T follicular helper cell (primary cell): ENCODE measurements around the gene CLVS2.

Source experiments
- DNase-seq: peaks from one replicate; pipeline ENCODE4 v3.0.0-alpha.2; 2020; ENCODE audit warnings: low read depth

CLVS2 gene

DNA sequence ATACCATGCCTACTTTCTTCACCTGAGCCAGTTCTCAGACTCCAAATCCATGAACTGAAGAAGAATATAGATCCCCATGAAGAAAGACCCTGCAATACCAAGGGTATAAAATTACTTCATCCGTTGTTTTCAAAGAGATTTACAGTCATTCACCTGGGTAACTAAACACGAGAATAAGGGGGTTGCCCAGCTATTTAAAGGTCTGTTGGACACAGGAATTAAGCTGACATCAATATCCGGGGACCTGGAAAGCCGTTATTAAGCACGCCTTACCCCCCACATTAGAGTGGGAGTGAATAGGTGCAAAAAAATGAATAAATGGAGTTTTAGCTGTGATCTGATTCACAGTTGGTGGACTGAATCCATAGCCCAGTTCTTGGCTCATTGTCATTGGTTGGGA is 28.9 kb downstream of the CLVS2 start:
- DNase-seq = no peak

DNA sequence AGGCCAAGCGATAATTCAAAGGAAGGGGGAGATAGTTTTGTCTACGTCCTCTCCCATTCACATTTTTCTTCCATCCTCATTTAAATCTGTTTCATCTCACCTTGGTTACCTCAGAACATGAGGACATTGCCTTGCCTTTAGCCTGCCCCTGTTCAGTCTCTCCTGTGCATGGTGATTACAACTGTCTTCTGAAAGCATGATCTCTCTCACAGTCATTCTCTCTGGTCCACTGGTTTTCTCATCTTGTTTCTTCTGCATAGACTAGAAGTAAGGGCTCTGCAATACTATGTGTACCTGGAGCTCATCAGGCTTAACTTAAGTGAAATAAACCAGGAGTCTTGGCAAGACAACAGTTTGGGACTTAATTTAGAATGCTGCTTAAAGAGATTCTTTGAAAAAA is 31.4 kb downstream of the CLVS2 start:
- DNase-seq = no peak

DNA sequence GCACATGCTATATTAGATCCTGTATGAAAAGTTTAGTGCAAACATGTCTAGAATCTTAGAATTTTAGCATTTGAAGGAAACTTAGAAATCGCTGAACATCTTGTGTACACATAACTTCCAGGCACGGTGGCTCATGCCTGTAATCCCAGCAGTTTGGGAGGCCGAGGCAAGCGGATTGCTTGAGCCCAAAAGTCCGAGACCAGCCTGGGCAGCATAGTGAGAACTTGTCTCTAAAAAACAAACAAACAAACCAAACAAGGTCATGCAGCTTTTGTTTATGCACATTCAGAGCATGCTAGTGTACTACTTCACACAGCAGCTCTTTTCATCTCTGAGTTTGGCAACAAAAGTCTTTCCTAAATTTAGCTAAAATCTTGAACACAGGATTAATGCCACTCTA is 32.2 kb downstream of the CLVS2 start:
- DNase-seq = no peak

DNA sequence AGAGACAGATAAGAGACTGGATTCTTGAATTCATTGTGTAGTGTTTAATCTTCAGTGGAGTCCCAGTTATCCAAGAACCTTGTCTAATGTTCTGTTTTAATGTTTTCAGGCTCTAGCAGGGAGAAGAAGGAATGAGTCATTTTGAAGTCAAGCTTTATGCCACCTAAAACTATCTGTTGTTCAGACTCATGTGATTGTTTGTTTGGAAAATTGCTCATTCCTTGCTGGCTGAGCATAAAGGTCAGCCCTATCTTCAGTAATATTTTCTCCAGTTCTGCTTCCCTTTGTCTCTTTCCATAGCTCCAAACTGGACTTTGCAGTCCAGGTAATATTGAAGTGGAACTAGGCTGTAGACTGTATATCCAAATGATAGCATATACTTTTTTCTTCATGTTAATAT is 34.2 kb downstream of the CLVS2 start:
- no peak for DNase-seq

DNA sequence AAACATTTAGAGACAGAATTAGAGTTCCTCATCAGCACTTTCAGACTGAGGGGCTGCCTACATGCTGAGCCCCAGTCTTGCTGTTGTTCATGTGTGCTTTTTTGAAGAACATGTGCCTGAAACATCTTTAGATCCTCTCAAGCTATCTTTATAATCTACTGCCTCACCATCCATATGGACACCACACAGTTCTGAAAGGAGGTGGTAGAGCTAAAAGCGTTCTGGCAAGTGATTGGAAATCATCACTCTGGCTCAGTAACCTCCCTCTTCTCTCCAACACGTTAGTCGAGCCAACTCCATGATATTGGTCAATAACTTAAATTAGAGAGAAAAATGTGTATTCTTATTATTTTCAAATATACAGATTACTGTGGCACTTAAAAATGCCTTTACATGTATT is 40.6 kb downstream of the CLVS2 start:
- no peak for DNase-seq

DNA sequence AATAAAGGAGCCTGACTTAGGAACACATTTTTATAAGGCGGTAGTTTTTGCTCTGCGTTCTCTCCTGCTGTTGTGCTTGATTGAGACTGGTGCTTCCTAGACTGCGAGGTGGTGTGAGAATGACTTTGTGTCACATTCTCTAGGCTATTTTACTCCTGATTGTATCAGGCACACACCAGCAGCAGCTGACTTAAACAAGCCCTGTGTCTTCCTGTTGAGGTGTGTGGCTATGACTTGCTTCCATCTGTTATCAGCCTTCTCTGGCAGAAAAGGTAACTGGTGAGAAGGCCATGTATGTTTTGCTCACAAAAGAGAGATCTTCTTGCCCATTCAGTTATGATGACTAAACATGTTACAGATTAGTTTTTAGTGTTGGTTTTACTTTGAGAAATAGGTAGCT is 43.4 kb downstream of the CLVS2 start:
- DNase-seq = no peak

DNA sequence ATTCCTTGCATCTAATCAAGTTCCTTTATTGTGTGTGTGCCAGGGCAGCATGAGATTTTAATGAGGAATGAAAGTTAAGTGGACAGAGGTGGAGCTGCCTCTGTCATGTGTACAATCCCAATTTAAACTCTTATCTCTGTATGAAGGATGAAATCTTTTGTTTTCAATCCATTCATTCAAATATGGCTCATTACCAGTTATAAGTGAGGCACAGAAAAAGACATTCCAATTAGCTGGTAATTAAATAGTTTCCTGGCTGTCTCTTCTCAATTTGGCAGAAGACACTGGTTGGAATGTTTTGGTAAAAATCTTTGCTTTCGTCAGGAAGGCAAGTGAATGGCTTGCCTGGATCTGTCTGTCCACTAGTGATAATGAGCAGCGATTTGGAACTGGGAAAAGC is 46.4 kb downstream of the CLVS2 start:
- no peak for DNase-seq

DNA sequence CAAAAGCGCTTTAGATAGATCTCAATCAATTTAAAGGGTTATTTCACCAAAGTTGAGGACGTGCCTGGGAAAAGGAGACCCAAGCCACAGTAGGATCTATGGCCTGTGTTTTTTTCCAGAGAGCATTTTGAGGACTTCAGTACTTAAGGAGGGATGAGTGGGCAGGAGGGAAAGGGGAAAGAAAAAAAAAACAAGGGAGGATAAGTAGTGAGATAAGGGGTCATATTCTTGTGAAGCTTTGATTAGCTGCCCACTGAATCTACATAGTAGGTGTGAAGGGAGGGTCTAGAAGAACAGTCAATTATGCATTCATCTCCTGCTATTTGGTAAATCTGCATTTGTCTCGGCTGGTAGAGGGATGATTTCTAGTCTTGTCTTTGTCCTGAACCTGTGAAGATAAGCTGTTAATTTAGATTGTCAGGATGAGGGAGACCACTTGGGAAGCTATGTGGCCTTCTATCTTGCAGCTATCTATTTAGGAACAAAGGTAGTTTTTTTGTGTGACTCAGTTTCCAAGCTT is 48.4 kb downstream of the CLVS2 start:
- DNase-seq = no peak

DNA sequence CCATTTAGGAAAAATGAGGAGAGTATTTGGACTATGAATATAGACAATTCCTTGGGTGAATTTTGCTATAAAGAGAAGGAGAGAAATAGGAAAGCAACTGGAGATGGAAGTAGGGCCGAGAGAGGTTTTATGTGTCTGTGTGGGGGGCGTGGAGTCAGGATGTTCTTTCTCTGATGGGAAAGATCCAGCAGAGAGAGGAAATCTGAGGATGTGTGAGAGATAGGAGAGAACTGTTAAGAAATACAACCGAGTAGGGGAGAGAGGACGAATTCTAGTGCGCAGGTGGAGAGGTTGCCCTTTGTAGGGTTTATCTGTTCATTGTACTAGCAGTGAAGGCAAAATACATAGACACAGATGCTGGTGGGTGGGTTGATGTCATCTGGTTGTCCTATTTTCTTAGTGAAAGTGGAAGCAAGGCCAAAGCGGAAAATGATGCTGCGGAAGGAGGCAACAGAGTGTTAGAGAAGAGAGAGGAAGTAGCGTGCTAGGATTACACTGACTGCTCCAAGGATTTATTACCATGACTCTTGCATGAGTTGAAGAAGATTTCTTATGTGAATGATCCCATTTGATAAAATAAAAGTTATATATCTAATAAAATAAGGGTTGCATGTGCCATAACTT is 57.7 kb downstream of the CLVS2 start:
- DNase-seq = no peak

DNA sequence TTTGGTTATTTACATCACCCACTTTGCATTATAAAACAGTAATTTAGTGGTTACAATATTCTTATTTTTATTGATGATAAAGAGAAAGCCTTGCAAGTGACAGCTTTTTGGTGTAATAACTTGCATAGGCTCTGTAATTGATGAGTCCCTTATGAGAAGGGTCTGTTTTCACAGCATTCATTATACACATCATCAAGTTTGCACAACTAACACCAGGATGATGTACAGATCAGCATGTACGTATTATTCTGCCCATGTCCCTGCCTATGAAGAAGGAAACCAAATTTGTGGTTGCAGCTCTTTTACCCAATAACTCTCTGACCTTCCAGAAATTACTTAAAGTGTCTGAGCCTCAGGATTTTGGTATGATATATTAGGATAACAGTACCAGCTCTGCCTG is 59.2 kb downstream of the CLVS2 start:
- no peak for DNase-seq

DNA sequence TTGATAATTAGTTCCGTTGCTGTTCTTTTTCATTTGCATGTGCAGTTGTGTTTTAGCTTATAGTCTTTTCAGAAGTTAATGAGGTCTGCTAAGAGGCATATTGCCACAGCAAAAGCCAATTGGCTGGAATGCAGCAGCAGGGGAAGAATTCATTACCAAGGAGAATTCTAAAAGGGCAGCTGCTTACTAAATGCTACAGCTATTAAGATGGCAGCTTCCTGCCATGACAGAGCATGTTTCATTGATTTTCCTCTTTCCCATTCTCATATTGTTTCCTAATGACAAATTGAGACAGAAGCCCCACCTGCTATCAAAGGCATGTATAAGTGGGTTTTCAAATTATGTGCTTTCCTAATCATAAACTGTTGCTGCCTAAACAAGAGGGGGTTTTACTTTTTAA is 66.6 kb downstream of the CLVS2 start:
- DNase-seq = no peak

DNA sequence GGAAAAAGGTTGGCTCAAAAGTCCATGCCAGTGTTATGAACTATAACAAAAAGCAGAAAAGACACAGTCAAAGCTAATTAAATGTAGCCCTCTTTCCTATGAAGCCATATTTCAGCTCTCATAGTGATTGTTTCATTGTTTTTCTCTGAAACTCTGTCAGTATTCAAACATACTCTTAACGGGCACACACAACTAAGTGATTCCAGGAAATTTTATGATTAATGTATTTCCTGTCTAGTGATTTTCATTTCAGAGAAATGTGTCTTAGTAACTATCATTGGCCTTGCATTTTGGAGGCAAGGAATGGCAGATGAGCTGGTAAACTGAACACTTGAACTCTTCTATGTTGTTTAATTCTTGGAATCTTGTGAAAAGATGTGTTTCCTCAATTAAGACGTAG is 68.0 kb downstream of the CLVS2 start:
- DNase-seq = no peak

DNA sequence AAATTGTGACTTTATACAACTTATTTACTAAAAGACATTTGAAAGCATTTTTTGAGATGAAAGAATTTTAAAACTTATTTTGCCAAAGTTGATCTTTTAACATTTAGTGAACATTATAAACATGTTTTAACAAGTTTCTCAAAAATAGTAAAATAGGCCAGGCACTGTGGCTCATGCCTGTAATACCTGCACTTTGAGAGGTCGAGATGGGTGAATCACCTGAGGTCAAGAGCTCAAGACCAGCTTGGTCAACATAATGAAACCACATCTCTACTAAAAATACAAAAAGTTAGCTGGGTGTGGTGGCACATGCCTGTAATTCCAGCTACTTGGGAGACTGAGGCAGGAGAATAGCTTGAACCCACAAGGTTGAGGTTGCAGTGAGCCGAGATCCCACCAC is 78.6 kb downstream of the CLVS2 start:
- no peak for DNase-seq

DNA sequence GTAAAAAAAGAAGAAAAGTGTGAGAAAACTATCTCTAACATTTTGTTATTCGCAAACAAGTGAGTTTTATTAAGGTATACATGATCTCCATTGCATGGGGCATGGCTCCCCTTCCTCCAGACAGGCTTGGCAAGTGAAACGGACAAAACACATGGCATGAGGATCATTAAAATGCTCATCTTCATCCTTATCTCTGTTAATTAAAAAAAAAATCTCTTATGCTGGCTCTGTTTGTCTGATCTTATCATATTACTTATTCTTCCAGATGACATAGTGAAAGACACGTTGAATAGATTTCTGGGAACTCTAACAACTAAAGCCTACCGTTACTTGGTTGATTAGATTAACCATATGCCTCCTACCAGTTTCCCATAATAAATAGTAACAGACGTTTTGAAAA is 89.4 kb downstream of the CLVS2 start:
- no peak for DNase-seq

DNA sequence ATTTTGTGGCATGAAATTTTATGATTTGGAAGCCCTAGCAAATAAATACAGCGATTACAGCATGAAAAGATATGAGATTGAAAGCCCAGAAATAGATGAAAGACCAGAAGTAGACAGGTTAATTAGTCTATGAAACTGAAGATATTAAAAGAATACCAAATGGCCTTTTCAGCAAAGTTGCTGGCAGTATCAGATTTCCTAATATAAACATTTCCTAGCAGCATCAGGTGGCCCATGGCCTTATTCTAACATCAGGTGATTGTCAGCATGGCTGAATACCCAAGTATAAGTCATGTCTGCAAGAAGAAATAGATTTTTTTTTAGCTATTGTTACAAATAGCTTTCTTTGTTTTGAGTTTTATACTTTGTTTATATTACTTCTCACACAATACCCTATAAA is 93.2 kb downstream of the CLVS2 start:
- no peak for DNase-seq

DNA sequence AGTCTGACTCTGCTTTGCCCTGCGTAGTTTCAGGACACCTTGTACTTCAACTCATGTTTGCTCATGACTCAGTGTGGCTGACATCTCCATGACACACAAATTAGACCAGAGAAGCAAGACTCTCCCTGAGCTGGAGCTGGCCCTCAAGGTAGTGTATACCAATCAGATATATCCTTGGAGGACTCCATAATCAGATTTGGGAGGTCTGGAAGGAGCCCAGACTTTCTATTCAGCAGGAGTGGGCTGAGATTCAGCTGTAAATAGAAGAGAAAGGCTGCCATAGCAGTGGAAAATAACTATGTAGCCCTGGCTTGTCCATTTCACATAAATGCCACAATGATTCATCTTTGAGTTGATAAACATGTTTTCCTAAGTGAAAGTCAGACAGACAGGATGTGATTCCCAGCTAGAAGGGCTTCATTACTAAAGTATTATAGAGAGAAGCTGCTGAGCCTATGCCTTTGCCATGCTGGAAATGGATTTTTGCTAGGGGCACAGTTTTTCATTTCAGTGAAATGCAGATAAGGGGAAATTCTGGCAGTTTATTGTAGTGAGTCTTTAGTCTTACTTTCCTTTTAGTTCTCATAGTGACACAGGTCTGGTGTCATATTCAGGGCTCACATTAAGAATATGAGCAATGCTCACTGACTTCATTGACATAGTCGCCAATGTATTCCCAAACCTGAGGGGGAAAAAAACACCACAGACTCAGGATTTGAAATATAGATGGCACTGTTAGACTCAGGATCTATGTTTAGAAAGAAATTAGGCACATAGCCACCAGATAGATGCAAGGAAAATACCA is 95.3 kb downstream of the CLVS2 start:
- DNase-seq = no peak

DNA sequence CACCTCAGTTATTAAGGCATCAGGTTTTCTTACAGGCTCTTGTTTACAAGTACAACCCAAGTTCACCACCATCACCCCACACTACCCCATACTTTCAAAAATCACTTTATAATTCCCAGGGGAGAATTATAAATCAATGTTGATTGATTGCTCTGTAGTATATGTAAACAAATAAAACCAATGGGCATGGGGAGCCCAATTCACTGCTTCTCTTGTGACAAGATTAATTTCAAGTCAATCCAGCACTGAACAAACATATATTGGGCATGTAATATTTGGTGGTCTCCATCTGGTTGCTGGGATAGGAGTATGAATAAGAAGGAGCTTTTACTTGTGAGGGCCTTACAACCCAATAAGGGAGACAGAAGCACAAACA is 95.8 kb downstream of the CLVS2 start:
- no peak for DNase-seq

DNA sequence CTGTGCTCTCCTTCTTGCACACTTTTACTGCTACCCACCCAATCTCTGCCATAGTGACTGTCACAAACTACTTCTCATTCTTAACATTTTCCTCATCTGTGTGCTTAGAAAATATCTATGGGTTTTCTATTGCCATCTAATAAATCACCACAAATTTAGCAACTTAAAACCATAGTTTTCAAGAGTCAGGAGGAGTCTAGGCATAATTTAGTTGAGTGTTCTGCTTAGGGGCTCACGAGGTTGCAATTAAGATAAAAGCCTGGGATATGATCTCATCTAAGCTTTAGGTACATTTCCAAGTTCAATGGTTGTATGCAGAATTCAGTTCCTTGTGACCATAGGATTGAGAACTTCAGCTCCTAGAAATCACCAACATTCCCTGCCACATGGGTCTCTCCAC is 98.8 kb downstream of the CLVS2 start:
- no peak for DNase-seq

DNA sequence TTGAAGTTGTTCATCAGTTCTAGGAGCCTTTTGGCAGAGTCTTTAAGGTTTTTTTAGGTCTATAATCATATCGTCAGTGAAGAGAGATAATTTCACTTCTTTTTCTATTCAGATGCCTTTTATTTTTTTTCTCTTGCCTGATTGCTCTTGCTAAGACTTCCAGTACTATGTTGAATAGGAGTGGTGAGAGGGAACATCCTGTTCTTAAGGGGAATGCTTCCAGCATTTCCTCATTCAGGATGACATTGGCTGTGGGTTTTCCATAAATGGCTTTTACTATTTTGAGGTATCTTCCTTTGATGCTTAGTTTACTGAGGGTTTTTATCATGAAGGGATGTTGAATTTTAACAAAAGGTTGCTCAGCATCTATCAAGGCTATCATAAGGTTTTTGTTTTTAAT is 109.5 kb downstream of the CLVS2 start:
- DNase-seq = no peak

DNA sequence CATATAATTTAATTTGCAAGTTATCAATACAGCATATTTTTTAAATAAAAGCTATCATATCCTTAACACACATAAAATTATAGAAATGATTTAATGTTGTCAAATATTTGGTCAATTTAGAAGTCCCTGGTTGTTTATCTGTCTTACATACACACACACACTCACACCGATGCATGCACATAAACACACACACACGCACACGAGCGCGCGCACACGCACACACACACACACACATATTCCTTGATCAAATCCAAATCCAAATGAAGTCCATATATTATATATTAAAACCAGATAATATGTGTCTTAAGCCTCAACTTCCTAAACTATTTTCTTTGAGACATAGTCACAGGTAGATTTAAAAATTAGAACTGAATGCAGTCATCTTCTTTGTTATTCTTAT is 120.3 kb downstream of the CLVS2 start:
- DNase-seq = no peak

DNA sequence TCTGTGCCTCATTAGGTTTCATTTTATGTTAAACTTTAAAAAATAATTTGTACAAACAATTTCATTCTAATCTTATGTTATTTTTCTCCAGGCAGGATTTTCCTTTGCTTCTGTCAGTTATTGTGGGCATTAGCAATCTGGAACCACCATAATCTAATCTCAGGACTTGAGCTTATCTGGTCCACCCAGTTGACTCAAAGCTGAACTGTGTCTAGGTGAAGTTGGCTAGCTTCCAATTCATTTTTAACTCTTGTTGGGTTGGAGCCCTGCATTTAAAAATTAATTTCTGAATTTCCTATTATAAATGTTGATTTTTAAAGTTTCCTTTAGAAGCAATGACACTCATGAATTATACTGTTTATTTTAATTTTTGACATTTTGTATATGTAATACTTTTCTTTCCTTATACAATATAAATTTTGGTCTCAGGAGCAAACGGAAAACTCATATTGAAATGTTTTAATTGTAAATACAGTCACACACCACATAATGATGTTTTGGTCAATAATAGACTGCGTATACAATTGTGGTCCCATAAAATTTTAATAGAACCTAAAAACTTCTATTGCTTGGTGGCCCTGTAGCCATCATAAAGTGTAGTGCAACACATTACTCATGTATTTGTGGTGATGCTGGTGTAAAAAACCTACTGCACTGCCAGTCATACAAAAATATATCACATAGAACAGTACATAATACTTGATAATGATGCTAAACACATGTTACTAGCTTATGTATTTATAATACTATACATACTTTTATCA is 121.3 kb downstream of the CLVS2 start:
- no peak for DNase-seq

DNA sequence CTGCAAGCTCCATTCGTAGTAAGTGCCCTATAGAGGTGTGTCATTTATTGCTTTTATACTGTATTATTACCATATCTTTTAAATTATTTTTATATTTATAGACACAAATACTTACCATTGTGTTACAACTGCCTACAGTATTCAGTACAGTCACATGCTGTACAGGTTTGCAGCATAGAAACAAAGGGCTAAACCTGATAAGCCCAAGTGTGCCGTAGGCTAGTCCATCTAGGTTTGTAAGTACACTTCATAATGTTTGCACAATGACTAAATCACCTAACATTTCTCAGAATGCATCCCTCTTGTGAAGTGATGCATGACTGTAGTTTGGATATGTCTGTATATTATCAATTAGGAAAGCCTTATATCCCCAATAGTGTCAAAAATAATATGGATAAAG is 122.8 kb downstream of the CLVS2 start:
- DNase-seq = no peak
